ENCODE results near the gene BCAN.
A peak's percentile ranks its signal among the peaks of the same experiment; 100 is the strongest.

The BCAN gene

GRCh38 chr1:156657741-156658319 lies 15.9 kb downstream of the BCAN start:
- Histone ChIP-seq H3K9me3 (ENCODE audit: insufficient read depth, low read depth, low read length) (no peaks in the 10 kb centered on the region), H3K36me3 (ENCODE audit: insufficient read depth, low read depth, low read length) (no peaks in the 10 kb centered on the region), H3K4me3 (ENCODE audit: low read length) (peak overlapping the region; percentile 73; the same call in 1 of the 2 replicates), H3K27me3 (ENCODE audit: insufficient read depth, low read length) (peaks cover 68% of the 10 kb centered on the region), H3K4me1 (ENCODE audit: insufficient read depth, low read length) (peaks cover 31% of the 10 kb centered on the region), H3K9ac (ENCODE audit: low read depth, low read length) (no peak overlapping the region), H3K27ac (ENCODE audit: low read length) (no peak overlapping the region)

GRCh38 chr1:156658496-156658895 lies 16.6 kb downstream of the BCAN start:
- no peaks in the 10 kb centered on the region for H3K36me3 ChIP-seq (ENCODE audit: insufficient read depth, low read depth, low read length)
- H3K27ac ChIP-seq (ENCODE audit: low read length), result no peak overlapping the region
- H3K9me3 ChIP-seq (ENCODE audit: insufficient read depth, low read depth, low read length), result no peaks in the 10 kb centered on the region
- H3K9ac ChIP-seq (ENCODE audit: low read depth, low read length), result no peak overlapping the region
- peaks cover 62% of the 10 kb centered on the region for H3K27me3 ChIP-seq (ENCODE audit: insufficient read depth, low read length)
- H3K4me3 ChIP-seq (ENCODE audit: low read length), result no peak overlapping the region
- peaks cover 37% of the 10 kb centered on the region for H3K4me1 ChIP-seq (ENCODE audit: insufficient read depth, low read length)

GRCh38 chr1:156658945-156659574 lies 17.1 kb downstream of the BCAN start:
- Histone ChIP-seq H3K4me3 (ENCODE audit: low read length) (no peak overlapping the region), H3K4me1 (ENCODE audit: insufficient read depth, low read length) (peaks cover 43% of the 10 kb centered on the region), H3K36me3 (ENCODE audit: insufficient read depth, low read depth, low read length) (no peaks in the 10 kb centered on the region), H3K9me3 (ENCODE audit: insufficient read depth, low read depth, low read length) (no peaks in the 10 kb centered on the region), H3K9ac (ENCODE audit: low read depth, low read length) (peak overlapping the region; percentile 35; the same call in 1 of the 2 replicates), H3K27ac (ENCODE audit: low read length) (no peak overlapping the region), H3K27me3 (ENCODE audit: insufficient read depth, low read length) (peaks cover 56% of the 10 kb centered on the region)

- Histone ChIP-seq H3K9ac (ENCODE audit: low read depth, low read length) (peak overlapping the region; percentile 35; the same call in 1 of the 2 replicates), H3K27ac (ENCODE audit: low read length) (no peak overlapping the region), H3K4me3 (ENCODE audit: low read length) (no peak overlapping the region), H3K27me3 (ENCODE audit: insufficient read depth, low read length) (peaks cover 51% of the 10 kb centered on the region), H3K4me1 (ENCODE audit: insufficient read depth, low read length) (peaks cover 49% of the 10 kb centered on the region), H3K36me3 (ENCODE audit: insufficient read depth, low read depth, low read length) (no peaks in the 10 kb centered on the region), H3K9me3 (ENCODE audit: insufficient read depth, low read depth, low read length) (no peaks in the 10 kb centered on the region)
These were observed 17.7 kb downstream of the BCAN start for GRCh38 chr1:156659661-156659987.

- Histone ChIP-seq H3K4me3 (ENCODE audit: low read length) (no peak overlapping the region), H3K27ac (ENCODE audit: low read length) (peak overlapping the region; percentile 71), H3K9me3 (ENCODE audit: insufficient read depth, low read depth, low read length) (no peaks in the 10 kb centered on the region), H3K9ac (ENCODE audit: low read depth, low read length) (peak overlapping the region; percentile 66; the same call in 1 of the 2 replicates), H3K27me3 (ENCODE audit: insufficient read depth, low read length) (peaks cover 45% of the 10 kb centered on the region), H3K4me1 (ENCODE audit: insufficient read depth, low read length) (peaks cover 51% of the 10 kb centered on the region), H3K36me3 (ENCODE audit: insufficient read depth, low read depth, low read length) (no peaks in the 10 kb centered on the region)
These were observed 18.3 kb downstream of the BCAN start for GRCh38 chr1:156659988-156660751.

GRCh38 chr1:156660752-156661112 lies 18.8 kb downstream of the BCAN start:
- Histone ChIP-seq H3K27ac (ENCODE audit: low read length) (peak overlapping the region; percentile 71), H3K4me3 (ENCODE audit: low read length) (no peak overlapping the region), H3K36me3 (ENCODE audit: insufficient read depth, low read depth, low read length) (no peaks in the 10 kb centered on the region), H3K4me1 (ENCODE audit: insufficient read depth, low read length) (peaks cover 57% of the 10 kb centered on the region), H3K27me3 (ENCODE audit: insufficient read depth, low read length) (peaks cover 40% of the 10 kb centered on the region), H3K9me3 (ENCODE audit: insufficient read depth, low read depth, low read length) (no peaks in the 10 kb centered on the region), H3K9ac (ENCODE audit: low read depth, low read length) (peak overlapping the region; percentile 66; the same call in 1 of the 2 replicates)

GRCh38 chr1:156662005-156662799 lies 20.3 kb downstream of the BCAN start:
- Histone ChIP-seq H3K4me3 (ENCODE audit: low read length) (no peak overlapping the region), H3K27ac (ENCODE audit: low read length) (no peak overlapping the region), H3K4me1 (ENCODE audit: insufficient read depth, low read length) (peaks cover 58% of the 10 kb centered on the region), H3K36me3 (ENCODE audit: insufficient read depth, low read depth, low read length) (no peaks in the 10 kb centered on the region), H3K27me3 (ENCODE audit: insufficient read depth, low read length) (peaks cover 25% of the 10 kb centered on the region), H3K9ac (ENCODE audit: low read depth, low read length) (peak overlapping the region; percentile 66; the same call in 1 of the 2 replicates), H3K9me3 (ENCODE audit: insufficient read depth, low read depth, low read length) (no peaks in the 10 kb centered on the region)

- Histone ChIP-seq H3K9ac (ENCODE audit: low read depth, low read length) (peak overlapping the region; percentile 66; the same call in 1 of the 2 replicates), H3K27ac (ENCODE audit: low read length) (peak overlapping the region; percentile 38), H3K36me3 (ENCODE audit: insufficient read depth, low read depth, low read length) (no peaks in the 10 kb centered on the region), H3K27me3 (ENCODE audit: insufficient read depth, low read length) (peaks cover 20% of the 10 kb centered on the region), H3K4me1 (ENCODE audit: insufficient read depth, low read length) (peaks cover 63% of the 10 kb centered on the region), H3K9me3 (ENCODE audit: insufficient read depth, low read depth, low read length) (no peaks in the 10 kb centered on the region), H3K4me3 (ENCODE audit: low read length) (no peak overlapping the region)
These were observed 20.8 kb downstream of the BCAN start for GRCh38 chr1:156662800-156663055.

GRCh38 chr1:156663178-156663577 lies 21.3 kb downstream of the BCAN start:
- H3K27me3 ChIP-seq (ENCODE audit: insufficient read depth, low read length), result peaks cover 15% of the 10 kb centered on the region

GRCh38 chr1:156664046-156664766 lies 22.3 kb downstream of the BCAN start:
- H3K4me1 ChIP-seq (ENCODE audit: insufficient read depth, low read length), result peaks cover 75% of the 10 kb centered on the region
- no peaks in the 10 kb centered on the region for H3K36me3 ChIP-seq (ENCODE audit: insufficient read depth, low read depth, low read length)
- H3K9ac ChIP-seq (ENCODE audit: low read depth, low read length), result peak overlapping the region; percentile 75; the same call in 1 of the 2 replicates
- H3K4me3 ChIP-seq (ENCODE audit: low read length), result peak overlapping the region; percentile 5; the same call in 1 of the 2 replicates
- H3K27me3 ChIP-seq (ENCODE audit: insufficient read depth, low read length), result peaks cover 6% of the 10 kb centered on the region
- peak overlapping the region; percentile 26 for H3K27ac ChIP-seq (ENCODE audit: low read length)
- H3K9me3 ChIP-seq (ENCODE audit: insufficient read depth, low read depth, low read length), result no peaks in the 10 kb centered on the region

More at GRCh38 chr1:156663178-156663577, 21.3 kb downstream of the BCAN start:
- Histone ChIP-seq H3K9me3 (ENCODE audit: insufficient read depth, low read depth, low read length) (no peaks in the 10 kb centered on the region), H3K4me3 (ENCODE audit: low read length) (no peak overlapping the region), H3K9ac (ENCODE audit: low read depth, low read length) (peak overlapping the region; percentile 66; the same call in 1 of the 2 replicates), H3K4me1 (ENCODE audit: insufficient read depth, low read length) (peaks cover 68% of the 10 kb centered on the region), H3K27ac (ENCODE audit: low read length) (peak overlapping the region; percentile 38), H3K36me3 (ENCODE audit: insufficient read depth, low read depth, low read length) (no peaks in the 10 kb centered on the region)
